NCI-H748 treated with DMSO at 0.1 percent for 48 hours (cell line): ENCODE results near the gene ZNF621.
A peak's percentile ranks its signal among the peaks of the same experiment; 100 is the strongest.
"Not testable (repeated sequence)": the region's sequence is repeated elsewhere in the genome, so short reads cannot be mapped to it uniquely, and the experiment has no call there.

Source experiments
- DNase-seq: peaks from one replicate; lab custom pipeline; 2025; lab: John Stamatoyannopoulos, UW

Gene ZNF621

DNA sequence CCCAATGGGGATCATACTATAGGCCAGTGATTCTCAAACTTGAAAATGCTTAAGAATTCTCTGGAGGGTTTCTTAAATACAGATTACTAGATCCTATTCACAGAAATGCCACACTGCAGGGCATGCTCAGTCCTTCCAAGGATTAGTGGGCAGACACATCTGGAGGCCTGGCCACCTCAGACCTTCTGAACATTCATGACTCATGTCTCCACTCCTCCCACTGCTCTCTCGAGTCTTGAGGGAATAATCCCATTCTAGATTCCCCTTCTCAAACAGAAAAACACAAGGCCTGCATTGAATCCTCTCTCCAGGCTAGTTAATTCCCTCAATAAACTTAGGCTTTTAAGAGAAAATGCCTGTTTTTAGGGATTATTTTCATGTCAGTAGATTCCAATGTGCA is 22.1 kb downstream of the ZNF621 start:
- no peak for DNase-seq

DNA sequence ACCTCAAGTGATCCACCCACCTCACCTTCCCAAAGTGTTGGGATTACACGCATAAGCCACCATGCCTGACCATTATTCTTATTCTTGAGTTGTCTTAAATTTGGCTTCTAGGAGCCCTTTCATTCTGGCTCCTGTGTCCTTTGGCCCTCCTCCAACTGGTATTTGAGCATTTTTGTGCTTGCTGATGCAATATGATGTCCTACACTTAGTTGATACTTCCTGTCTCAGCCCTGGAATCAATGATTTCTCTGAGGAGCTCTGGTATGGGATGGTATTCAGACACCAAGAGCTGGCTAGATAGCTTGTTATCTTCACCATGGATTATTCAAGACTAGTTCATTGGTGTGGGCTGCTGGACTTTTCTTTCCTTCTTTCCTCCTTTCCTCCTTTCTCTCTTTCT is 25.4 kb downstream of the ZNF621 start:
- DNase-seq, result no peak

DNA sequence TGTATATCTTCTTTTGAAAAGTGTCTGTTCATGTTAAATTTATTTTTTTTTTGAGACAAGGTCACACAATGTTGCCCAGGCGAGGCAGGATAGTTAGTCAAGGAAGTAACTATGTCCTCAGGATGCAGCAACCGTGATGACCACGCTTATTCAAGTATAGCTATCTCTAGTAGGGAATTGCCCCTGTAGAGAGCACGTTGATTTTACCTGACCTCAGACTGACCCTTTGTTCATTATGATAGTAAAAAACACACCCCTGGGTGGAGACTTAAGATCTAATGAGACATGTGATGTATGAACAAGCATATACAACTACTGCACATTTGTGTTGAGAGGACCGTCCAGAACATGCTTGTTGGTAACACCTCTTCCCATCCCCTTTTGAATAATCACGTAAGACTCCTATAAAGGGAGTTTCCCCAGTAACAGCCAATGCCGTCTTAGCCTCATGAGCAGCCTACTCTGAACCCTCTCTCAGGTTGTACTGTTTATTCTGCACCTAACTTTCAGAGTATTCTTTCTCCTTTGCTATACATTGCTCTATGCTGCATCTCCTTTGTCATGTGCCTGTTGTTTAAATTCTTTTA is 32.9 kb downstream of the ZNF621 start:
- no peak for DNase-seq

DNA sequence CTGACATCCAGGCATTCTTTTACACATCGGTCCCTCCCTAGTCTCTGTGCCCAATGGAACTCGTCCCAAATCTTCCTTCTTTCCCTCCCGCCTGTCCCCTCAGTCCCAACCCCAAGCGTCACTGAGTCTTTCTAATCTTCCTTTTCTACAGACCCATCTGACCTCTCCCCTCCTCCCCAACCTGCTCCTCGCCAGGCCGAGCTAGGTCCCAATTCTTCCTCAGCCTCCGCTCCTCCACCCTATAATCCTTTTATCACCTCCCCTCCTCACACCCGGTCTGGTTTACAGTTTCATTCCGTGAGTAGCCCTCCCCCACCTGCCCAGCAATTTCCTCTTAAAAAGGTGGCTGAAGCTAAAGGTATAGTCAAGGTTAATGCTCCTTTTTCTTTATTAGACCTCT is 37.7 kb downstream of the ZNF621 start:
- not testable (repeated sequence) for DNase-seq

DNA sequence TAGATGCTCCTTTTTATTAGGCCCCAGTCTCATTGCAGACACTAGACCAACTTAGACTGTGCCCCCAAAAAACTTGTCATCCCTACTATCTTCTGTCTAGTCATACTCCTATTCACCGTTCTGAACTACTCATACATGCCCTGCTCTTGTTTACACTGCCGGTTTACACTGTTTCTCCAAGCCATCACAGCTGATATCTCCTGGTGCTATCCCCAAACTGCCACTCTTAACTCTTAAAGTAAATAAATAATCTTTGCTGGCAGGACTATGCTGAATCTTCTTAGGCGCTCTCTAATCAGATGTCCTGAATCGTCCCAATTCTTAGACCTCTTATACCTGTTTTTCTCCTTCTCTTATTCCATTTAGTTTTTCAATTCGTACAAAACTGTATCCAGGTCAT is 40.9 kb downstream of the ZNF621 start:
- not testable (repeated sequence) for DNase-seq

DNA sequence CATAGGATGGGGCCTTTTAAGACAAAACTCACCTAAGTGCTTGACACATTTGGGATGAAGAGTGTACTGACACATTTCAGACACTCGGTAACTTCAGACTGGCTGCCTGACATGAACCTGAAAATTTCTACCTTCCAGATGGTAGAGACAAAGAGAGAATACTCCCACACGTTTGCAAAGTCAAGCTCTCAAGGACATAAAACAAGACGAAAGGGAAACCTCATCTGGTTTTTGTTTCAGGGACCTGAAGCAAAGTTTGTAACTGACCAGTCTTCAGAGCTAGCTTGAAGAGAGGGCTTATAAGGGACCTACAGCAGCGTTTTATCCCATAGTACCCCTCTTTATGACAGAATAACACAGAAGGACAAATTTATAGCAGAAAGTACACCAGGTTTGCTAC is 41.9 kb downstream of the ZNF621 start:
- no peak for DNase-seq

DNA sequence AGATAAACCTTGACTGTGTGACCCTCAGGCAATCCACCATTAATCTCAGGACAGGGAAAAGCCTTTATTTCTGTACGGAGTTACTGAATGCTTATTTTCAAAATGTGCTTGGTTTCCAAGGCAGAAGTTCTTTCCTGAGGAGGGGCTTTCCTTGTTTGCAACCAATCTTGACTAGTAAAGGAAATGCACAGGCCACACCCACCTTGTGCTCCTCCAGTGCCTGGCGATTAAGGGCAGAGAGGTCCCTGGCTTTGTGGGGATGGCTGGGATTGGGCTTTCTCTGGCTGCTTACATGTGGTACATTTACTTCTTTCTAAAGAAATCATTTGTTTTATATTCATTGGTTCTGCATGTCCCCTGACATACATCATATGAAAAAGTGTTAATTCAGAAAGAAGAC is 47.8 kb downstream of the ZNF621 start:
- DNase-seq, result no peak

DNA sequence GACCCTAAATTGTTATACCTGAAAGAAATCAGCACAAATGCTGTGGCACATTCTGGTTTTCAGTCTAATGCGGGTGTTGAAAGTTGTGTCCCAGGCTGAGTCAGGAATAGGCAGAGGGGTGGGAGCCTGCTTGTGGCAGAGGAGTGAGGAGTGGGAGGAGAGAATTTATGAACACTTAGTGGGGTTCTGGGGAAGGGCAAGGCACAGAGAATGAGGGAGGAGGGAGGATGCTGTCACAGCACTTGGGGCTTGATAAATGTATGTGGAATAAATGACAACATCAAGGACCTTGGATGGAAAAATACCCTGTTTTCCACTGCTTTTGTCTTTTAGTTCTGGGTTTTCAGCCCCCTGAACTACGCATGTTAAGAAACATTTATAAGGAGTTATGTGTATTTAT is 49.3 kb downstream of the ZNF621 start:
- no peak for DNase-seq

DNA sequence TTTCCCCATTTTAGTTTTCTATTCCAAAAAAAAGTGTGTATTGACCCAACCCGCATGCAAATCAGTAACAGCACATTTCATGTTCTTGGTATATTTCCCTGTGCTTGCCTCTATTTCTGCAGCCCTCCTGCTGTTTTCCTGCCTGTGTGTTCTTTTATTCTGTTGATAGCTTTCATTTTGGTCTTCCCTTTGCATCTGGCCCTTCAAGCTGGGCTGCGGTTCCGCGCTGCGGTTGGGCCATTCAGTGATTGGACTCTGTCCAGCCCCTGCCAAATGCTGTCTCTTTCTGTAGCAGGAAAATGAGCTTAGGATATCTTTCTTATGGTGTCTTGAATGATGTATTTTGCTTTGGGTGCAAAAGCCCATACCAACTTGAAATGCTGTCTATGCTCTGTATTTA is 49.9 kb downstream of the ZNF621 start:
- no peak for DNase-seq

DNA sequence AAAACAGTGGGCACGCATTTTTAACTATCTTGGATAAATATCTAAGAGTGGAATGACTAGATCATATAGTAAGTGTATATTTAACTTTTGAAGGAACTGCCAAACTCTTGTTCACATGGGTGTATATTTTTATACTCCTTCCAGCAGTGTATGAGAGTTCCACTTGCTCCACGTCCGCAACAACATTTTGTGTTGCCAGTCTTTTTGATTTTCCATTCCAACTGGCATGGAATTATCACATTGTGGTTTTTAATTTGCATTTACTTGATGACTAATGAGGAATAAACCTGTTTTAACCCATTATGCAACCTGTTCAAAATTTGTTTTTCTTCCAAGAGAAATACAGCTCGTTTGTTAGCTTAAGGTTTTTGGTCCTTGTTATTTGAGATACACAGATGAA is 51.6 kb downstream of the ZNF621 start:
- DNase-seq, result no peak

DNA sequence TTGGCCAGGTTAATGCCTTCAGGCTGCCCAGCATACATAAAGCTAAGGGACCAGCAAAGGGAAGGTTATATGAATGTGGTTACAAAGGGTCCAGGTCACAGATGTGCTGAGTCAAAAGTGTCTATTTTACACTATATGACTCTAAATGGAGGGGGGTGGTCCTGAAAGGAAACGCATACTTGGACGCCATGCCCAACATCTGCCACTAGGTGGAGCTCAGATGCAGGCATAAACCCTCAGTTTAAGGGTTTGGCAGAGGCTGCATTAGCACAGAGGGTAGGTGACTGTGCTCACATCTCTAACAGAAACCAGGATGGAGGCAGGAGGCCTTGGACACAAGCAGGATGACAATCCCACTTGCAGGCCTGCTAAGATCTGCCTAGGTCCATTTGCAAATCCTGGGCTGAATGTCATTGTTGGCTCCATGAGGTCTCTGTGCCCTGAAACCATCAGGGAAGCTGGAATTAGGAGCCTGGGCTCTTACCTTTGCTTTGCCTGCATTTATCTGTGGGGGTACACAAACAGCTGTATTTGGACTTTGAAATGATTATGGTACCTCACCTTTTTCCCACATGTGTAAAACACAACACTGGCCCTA is 55.8 kb downstream of the ZNF621 start:
- DNase-seq, result no peak

DNA sequence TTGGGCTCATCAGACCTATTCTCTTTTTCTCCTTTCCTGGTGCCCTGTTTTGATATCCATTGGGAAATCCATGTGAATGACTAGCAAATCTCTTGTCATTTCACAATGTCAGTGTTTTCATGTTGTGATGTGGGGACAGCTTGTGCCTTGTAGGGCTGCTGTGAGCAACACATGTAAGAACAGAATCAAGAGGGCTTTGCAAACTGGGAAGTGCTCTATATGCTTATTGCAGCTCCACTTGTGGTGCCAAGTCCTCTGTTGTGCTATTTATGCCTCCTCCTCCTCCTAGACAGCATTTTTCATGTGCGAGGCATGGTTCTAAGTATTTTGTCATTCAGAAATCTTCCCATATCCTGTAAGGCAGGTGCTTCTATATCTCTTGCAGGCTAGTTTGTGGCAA is 56.4 kb downstream of the ZNF621 start:
- DNase-seq, result no peak

DNA sequence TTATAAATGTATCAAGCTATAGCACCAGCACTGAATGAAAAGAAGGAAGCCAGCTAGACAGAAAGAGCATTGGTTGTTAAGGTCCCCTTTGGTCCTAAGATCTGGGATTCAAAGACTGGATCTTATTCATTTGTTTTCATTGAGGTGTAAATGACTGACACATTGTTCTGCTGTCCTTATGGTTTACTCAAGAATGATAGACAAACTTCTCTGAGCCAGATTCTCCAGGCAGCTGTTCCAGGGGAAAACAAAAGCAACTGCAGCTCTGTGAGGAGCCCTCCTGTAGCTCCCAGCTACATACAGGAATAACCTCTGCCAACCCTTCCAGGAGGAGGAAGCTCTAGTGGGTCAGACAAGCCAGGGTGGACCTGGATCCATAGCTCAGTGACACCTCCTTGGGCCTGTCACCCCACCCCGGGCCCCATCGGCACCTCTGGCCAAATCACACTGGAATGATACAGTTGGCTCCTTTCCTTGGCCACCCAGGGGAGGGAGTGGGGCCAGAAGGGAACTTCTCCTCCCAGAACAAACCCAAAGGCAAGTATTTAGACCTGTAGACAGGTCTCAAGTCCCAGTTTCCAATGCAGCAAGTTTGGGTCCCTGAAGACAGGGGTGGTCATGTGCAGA is 57.8 kb downstream of the ZNF621 start:
- DNase-seq, result no peak

DNA sequence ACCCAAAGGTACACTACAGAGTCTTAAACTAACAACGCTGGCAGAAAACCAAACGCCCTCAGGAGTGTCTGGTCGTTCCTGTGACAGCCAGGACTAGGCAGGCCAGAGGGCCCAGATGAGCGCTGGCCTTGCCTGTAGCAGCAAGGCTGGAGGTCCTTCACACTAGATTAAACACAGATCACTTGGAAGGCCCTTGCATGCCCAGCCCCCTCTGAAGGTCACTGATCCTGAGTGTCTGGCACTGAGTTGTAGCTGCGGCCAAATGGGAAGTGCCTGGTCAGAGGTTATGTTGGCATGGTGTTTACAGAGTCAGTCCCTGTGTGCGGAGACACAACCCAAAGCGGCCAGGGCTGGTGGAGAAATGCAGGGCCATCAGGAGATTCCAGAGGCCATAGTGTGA is 58.9 kb downstream of the ZNF621 start:
- no peak for DNase-seq

DNA sequence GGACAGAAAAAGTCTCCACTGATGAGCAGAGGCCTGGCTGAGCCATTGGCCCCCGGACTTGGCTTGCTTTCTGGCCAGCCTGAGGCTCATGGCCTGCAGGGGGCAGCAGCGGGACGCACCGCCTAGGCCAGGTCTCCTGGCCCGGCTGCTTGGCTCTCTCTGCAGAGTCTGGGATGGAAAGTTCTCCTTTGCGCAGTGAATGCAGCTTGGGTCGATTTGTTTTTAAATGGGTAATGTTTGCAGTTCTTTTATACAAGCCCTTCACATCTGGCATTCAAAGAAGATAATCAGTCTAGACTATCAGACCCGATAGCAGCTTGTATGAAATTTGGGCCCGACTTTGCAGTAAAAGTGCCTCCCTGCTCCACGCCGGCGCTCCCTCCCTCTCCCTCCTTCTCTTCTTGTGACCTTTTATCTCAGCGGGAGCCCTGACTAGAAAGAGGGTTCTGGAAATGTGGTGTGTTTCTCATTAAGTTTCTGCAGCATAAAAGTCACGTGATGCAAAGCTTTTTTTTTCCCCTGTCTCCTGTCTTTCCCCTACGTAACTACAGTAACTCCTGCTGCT is 59.9 kb downstream of the ZNF621 start:
- no peak for DNase-seq

DNA sequence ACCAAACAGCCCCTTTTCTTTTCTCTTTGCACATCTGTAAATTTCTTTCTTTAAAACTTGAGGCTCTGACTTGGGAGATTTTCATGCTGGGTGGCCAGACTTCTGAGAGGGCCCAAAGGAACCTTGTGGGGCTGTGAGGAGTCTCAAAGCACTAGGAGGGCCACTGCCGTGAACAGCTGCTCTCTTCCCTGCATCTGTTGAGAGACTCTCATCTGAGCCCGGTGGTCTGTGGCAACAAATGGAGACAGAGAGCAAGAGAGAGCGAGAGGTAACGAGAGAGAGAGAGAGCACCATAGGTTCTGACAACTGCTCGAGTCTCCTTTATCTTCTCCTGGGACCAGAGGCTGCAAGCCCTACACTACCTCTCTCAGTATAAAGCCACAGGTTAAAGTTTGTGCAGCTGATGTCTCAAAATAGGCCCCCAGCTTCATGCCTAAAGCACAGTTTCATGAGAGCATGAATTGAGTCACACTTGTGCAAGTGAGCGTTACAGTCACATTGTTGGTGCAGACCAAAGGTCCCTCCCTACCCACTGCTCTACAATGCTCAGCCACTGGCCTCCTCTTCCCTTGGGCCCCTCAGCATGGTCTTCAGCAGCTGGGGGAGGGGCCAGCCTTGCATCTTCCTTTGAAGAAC is 60.7 kb downstream of the ZNF621 start:
- no peak for DNase-seq

DNA sequence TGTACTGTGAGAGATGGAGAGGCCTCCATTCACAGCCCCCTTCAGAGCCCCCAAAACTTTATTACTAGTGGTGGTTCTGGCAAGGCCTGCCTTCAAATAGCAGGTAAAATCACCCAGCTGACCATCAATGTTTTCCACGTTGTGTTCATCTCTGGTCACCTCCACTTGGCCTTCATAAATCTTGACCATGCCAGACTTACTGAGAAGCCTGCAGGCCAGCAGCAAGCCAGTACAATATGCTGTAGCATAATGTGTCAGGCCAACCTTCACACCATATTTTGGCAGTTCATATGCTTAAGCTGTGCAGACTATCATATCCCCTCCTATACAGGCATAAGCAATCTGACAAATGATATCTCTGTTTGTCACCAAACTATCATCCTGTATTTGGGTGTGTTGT is 62.1 kb downstream of the ZNF621 start:
- DNase-seq, result no peak

DNA sequence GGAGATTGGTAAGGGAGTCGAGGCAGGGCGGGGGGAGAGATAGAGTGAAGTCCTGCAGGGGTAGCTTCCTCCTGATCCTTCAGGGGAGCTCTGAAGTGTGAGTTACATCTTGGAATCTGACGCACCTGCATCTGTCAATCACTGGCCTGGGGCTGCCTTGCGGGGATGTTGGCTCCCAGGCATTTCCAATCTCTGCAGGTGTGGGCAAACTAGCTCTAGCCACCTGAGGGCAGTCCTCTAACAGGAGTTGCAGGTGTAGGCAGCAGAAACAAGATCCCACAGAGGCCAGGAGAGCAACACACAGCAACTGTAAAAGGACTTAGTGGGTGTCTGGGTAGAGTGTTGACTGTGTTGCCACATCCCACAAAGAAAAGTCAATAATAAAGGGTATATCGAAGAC is 63.6 kb downstream of the ZNF621 start:
- peak; percentile 5 for DNase-seq
